Panc1 (cell line): ENCODE results near the gene EEF1E1. TPM values are rescaled to one million over a fixed set of nuclear protein-coding genes. Genes with fewer than 3 reads are reported as not detected.

ENCODE experiments used
- ATAC-seq: fragments of 200-7000 bp; cut with Tn5 transposase; 2 replicates; pipeline ENCODE4 v1.9.1; 2020; ENCODE audit warnings: mild to moderate bottlenecking, moderate library complexity
- BruUV-seq: library from RNA; stranded (reverse); fragments of 400-500 nt; replicated peaks from 2 replicates; lab custom pipeline; 2021; lab: Mats Ljungman, UMichigan
- CTCF ChIA-PET: fragments of 300-600 bp; sonication (Branson Sonifier 250); formaldehyde crosslinking; loops from one replicate; lab custom pipeline; 2022; ENCODE audit warnings: antibody characterized with exemption; lab: Charles Lee
- POLR2A ChIA-PET: fragments of 300-600 bp; sonication (Branson Sonifier 250); formaldehyde crosslinking; loops from one replicate; lab custom pipeline; 2022; ENCODE audit warnings: antibody characterized with exemption; lab: Charles Lee
- DNase-seq: peaks from one replicate; pipeline ENCODE4 v3.0.0-alpha.2; 2010; ENCODE audit warnings: low read depth, low spot score
- H3K27ac ChIP-seq: 2 replicates; pipeline ENCODE4 v1.5.1; 2011; ENCODE audit warnings: mild to moderate bottlenecking, low read length, inconsistent platforms
- H3K27me3 ChIP-seq: fragments of 200-500 bp; sonication (Bioruptor generic); 2 replicates; pipeline ENCODE4 v1.6.0; 2014; ENCODE audit warnings: low read length, inconsistent platforms; ENCODE audit not compliant: control insufficient read depth, insufficient read depth
- H3K36me3 ChIP-seq: fragments of 200-500 bp; sonication (Bioruptor generic); 2 replicates; pipeline ENCODE4 v1.5.1; 2014; ENCODE audit warnings: inconsistent platforms, mild to moderate bottlenecking, low read length, moderate library complexity; ENCODE audit not compliant: control insufficient read depth, insufficient read depth
- H3K4me1 ChIP-seq: 2 replicates; pipeline ENCODE4 v1.5.1; 2011; ENCODE audit warnings: inconsistent platforms, mild to moderate bottlenecking, low read length, moderate library complexity; ENCODE audit not compliant: control insufficient read depth, insufficient read depth
- H3K4me3 ChIP-seq, 2 experiments: 2 replicates each; pipeline ENCODE4 v1.5.1; 2011 to 2012; ENCODE audit warnings: low read depth in 2 of 2, low read length in 2 of 2, mild to moderate bottlenecking in 2 of 2, inconsistent platforms in 1 of 2, moderate library complexity in 1 of 2
- H3K9me3 ChIP-seq: fragments of 200-500 bp; sonication (Bioruptor generic); 2 replicates; pipeline ENCODE4 v1.5.1; 2014; ENCODE audit warnings: low read depth, mild to moderate bottlenecking, inconsistent platforms, low read length, moderate library complexity; ENCODE audit not compliant: control insufficient read depth, insufficient read depth
- POLR2AphosphoS5 ChIP-seq: IDR thresholded peaks from 2 replicates; pipeline ENCODE4 v1.6.1; 2012; ENCODE audit warnings: mild to moderate bottlenecking, low read depth, low read length, moderate library complexity
- SIN3A ChIP-seq: IDR thresholded peaks from 2 replicates; pipeline ENCODE4 v1.6.1; 2012; ENCODE audit warnings: low read depth, mild to moderate bottlenecking, low read length, moderate library complexity, borderline replicate concordance; ENCODE audit not compliant: insufficient read depth
- TCF7L2 ChIP-seq: IDR thresholded peaks from 2 replicates; pipeline ENCODE4 v1.6.1; 2011; ENCODE audit warnings: mild to moderate bottlenecking, low read depth, low read length, inconsistent platforms
- in situ Hi-C: cut with HindIII; loops from 2 replicates; pipeline ENCODE4 v1.10.0; 2016; ENCODE audit warnings: low sequenced_read_pairs, low pct_unique_long_range_greater_than_20kb
- intact Hi-C: fragments of 100-400 bp; cut with micrococcal nuclease; formaldehyde crosslinking; loops from one replicate; pipeline ENCODE4 v1.10.0; 2022; ENCODE audit not compliant: unreplicated experiment
- total RNA-seq: library from RNA; stranded (reverse); gene quantifications from one replicate; pipeline ENCODE4 v1.2.1, GENCODE V29; 2021; ENCODE audit not compliant: unreplicated experiment
- TF ChIP-seq, protein P1 (sequence below), 2 experiments: IDR thresholded peaks; 2 replicates each; pipeline ENCODE4 v1.6.1; 2011 to 2012; ENCODE audit warnings: low read depth in 2 of 2, control low read depth in 1 of 2, low read length in 1 of 2, mild to moderate bottlenecking in 1 of 2, moderate library complexity in 1 of 2; ENCODE audit not compliant: insufficient read depth in 1 of 2
- TF ChIP-seq, protein P2 (sequence below): fragments of 450-650 bp; IDR thresholded peaks from 2 replicates; pipeline ENCODE4 v1.5.1; 2017; ENCODE audit warnings: mild to moderate bottlenecking

The EEF1E1 gene
- total RNA-seq, 1 experiment from 2014 or later: 59.5 TPM

GRCh38 chr6:8079126-8079525 lies 23.2 kb downstream of the EEF1E1 start:
- in situ Hi-C loops (no loop called here), intact Hi-C loops (no loop called here)
- DNase-seq (no peak), ATAC-seq (no peak)
- H3K4me3 ChIP-seq: no peak overlapping the region
- H3K9me3 ChIP-seq: no peaks in the 10 kb centered on the region
- peaks cover 26% of the 10 kb centered on the region for H3K4me1 ChIP-seq
- ChIA-PET CTCF (no interaction called here), POLR2A (no interaction called here)
- peaks cover 14% of the 10 kb centered on the region for H3K36me3 ChIP-seq
- TF ChIP-seq TCF7L2 (no peak), POLR2AphosphoS5 (no peak), SIN3A (no peak)
- TF ChIP-seq, protein P1, sequence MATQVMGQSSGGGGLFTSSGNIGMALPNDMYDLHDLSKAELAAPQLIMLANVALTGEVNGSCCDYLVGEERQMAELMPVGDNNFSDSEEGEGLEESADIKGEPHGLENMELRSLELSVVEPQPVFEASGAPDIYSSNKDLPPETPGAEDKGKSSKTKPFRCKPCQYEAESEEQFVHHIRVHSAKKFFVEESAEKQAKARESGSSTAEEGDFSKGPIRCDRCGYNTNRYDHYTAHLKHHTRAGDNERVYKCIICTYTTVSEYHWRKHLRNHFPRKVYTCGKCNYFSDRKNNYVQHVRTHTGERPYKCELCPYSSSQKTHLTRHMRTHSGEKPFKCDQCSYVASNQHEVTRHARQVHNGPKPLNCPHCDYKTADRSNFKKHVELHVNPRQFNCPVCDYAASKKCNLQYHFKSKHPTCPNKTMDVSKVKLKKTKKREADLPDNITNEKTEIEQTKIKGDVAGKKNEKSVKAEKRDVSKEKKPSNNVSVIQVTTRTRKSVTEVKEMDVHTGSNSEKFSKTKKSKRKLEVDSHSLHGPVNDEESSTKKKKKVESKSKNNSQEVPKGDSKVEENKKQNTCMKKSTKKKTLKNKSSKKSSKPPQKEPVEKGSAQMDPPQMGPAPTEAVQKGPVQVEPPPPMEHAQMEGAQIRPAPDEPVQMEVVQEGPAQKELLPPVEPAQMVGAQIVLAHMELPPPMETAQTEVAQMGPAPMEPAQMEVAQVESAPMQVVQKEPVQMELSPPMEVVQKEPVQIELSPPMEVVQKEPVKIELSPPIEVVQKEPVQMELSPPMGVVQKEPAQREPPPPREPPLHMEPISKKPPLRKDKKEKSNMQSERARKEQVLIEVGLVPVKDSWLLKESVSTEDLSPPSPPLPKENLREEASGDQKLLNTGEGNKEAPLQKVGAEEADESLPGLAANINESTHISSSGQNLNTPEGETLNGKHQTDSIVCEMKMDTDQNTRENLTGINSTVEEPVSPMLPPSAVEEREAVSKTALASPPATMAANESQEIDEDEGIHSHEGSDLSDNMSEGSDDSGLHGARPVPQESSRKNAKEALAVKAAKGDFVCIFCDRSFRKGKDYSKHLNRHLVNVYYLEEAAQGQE (IDR thresholded peaks at IDR 0.05; ENCODE audit: insufficient read depth in 1 of 2, low read depth in 2 of 2, low read length in 1 of 2): no peak
- TF ChIP-seq, protein P2, sequence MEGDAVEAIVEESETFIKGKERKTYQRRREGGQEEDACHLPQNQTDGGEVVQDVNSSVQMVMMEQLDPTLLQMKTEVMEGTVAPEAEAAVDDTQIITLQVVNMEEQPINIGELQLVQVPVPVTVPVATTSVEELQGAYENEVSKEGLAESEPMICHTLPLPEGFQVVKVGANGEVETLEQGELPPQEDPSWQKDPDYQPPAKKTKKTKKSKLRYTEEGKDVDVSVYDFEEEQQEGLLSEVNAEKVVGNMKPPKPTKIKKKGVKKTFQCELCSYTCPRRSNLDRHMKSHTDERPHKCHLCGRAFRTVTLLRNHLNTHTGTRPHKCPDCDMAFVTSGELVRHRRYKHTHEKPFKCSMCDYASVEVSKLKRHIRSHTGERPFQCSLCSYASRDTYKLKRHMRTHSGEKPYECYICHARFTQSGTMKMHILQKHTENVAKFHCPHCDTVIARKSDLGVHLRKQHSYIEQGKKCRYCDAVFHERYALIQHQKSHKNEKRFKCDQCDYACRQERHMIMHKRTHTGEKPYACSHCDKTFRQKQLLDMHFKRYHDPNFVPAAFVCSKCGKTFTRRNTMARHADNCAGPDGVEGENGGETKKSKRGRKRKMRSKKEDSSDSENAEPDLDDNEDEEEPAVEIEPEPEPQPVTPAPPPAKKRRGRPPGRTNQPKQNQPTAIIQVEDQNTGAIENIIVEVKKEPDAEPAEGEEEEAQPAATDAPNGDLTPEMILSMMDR: no peak
- no peaks in the 10 kb centered on the region for H3K27me3 ChIP-seq
- no TSS peak for BruUV-seq
- no peak overlapping the region for H3K27ac ChIP-seq

DNA sequence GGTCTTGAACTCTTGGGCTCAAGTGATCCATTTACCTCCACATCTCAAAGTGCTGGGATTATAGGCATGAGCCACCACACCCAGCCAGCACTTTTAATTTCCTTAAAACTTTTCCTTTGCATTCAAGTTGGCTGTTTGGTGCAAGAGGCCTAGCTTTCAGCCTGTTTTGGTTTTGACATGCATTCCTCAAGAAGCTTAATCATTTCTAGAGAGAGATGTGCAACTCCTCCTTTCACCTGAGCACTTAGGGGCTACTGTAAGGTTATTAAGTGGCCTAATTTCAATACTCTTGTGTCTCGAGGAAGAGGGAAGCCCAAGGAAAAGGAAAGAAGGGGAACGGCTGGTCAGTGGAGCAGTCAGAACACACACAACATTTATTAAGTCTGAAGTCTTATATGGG lies 24.4 kb downstream of the EEF1E1 start:
- H3K27me3 ChIP-seq: no peaks in the 10 kb centered on the region
- H3K4me3 ChIP-seq: no peak overlapping the region
- ChIA-PET CTCF (no interaction called here), POLR2A (no interaction called here)
- no peak overlapping the region for H3K27ac ChIP-seq
- no TSS peak for BruUV-seq
- H3K36me3 ChIP-seq: peaks cover 14% of the 10 kb centered on the region
- no peak for ATAC-seq
- H3K4me1 ChIP-seq: peaks cover 15% of the 10 kb centered on the region
- TF ChIP-seq, protein P2: no peak
- no peak for TF ChIP-seq POLR2AphosphoS5
- no peak for TF ChIP-seq SIN3A
- TF ChIP-seq, protein P1 (IDR thresholded peaks at IDR 0.05; ENCODE audit: insufficient read depth in 1 of 2, low read depth in 2 of 2, low read length in 1 of 2): no peak
- no peak for TF ChIP-seq TCF7L2
- intact Hi-C loops: no loop called here
- in situ Hi-C loops: no loop called here
- no peaks in the 10 kb centered on the region for H3K9me3 ChIP-seq
- DNase-seq: no peak
